ENCODE results near the gene SHCBP1L.
"Not testable (repeated sequence)": the region's sequence is repeated elsewhere in the genome, so short reads cannot be mapped to it uniquely, and the experiment has no call there.

SHCBP1L gene

GRCh38 chr1:182913401-182913800 lies 39.6 kb downstream of the SHCBP1L start:
- Histone ChIP-seq H3K27me3 (ENCODE audit: insufficient read depth, low read length, poor library complexity) (no peaks in the 10 kb centered on the region), H3K9me3 (ENCODE audit: insufficient read depth, low read length, severe bottlenecking) (no peaks in the 10 kb centered on the region), H3K36me3 (ENCODE audit: insufficient read depth, low read length) (no peaks in the 10 kb centered on the region), H3K4me1 (ENCODE audit: insufficient read depth, low read length) (no peaks in the 10 kb centered on the region), H3K4me3 (ENCODE audit: low read depth in 1 of 2, low read length in 2 of 2) (no peak overlapping the region), H2AFZ (ENCODE audit: low read depth, low read length) (no peak overlapping the region), H3K79me2 (ENCODE audit: insufficient read depth, low read length) (no peaks in the 10 kb centered on the region), H3K9ac (ENCODE audit: low read depth, low read length) (no peak overlapping the region), H4K20me1 (ENCODE audit: insufficient read depth, low read length) (no peaks in the 10 kb centered on the region), H3K4me2 (ENCODE audit: insufficient read depth, low read length) (no peak overlapping the region), H3K27ac (ENCODE audit: low read length) (no peak overlapping the region)
- ATAC-seq (ENCODE audit: insufficient read depth, low read depth) (no peak), DNase-seq (no peak)
- TF ChIP-seq EZH2 (IDR thresholded peaks at IDR 0.05; ENCODE audit: borderline replicate concordance, low read depth, low read length, severe bottlenecking) = no peak
- TF ChIP-seq CTCF (IDR thresholded peaks at IDR 0.05; ENCODE audit: borderline replicate concordance, extremely low read depth, low read length, poor library complexity, severe bottlenecking) = no peak

GRCh38 chr1:182910143-182910542 lies 42.8 kb downstream of the SHCBP1L start:
- no peak overlapping the region for H3K4me3 ChIP-seq (ENCODE audit: low read depth in 1 of 2, low read length in 2 of 2)
- DNase-seq (no peak), ATAC-seq (ENCODE audit: insufficient read depth, low read depth) (no peak)
- H3K9ac ChIP-seq (ENCODE audit: low read depth, low read length) = no peak overlapping the region
- no peak overlapping the region for H2AFZ ChIP-seq (ENCODE audit: low read depth, low read length)
- H3K36me3 ChIP-seq (ENCODE audit: insufficient read depth, low read length) = no peaks in the 10 kb centered on the region
- H3K27ac ChIP-seq (ENCODE audit: low read length) = no peak overlapping the region
- no peaks in the 10 kb centered on the region for H3K4me1 ChIP-seq (ENCODE audit: insufficient read depth, low read length)
- no peaks in the 10 kb centered on the region for H3K9me3 ChIP-seq (ENCODE audit: insufficient read depth, low read length, severe bottlenecking)
- TF ChIP-seq EZH2 (IDR thresholded peaks at IDR 0.05; ENCODE audit: borderline replicate concordance, low read depth, low read length, severe bottlenecking) = no peak
- TF ChIP-seq CTCF (IDR thresholded peaks at IDR 0.05; ENCODE audit: borderline replicate concordance, extremely low read depth, low read length, poor library complexity, severe bottlenecking) = peak; percentile 20
- H3K4me2 ChIP-seq (ENCODE audit: insufficient read depth, low read length) = no peak overlapping the region
- H3K79me2 ChIP-seq (ENCODE audit: insufficient read depth, low read length) = no peaks in the 10 kb centered on the region
- no peaks in the 10 kb centered on the region for H4K20me1 ChIP-seq (ENCODE audit: insufficient read depth, low read length)
- no peaks in the 10 kb centered on the region for H3K27me3 ChIP-seq (ENCODE audit: insufficient read depth, low read length, poor library complexity)

- no peaks in the 10 kb centered on the region for H4K20me1 ChIP-seq (ENCODE audit: insufficient read depth, low read length)
- H3K27me3 ChIP-seq (ENCODE audit: insufficient read depth, low read length, poor library complexity) = no peaks in the 10 kb centered on the region
- no peaks in the 10 kb centered on the region for H3K36me3 ChIP-seq (ENCODE audit: insufficient read depth, low read length)
- ATAC-seq (ENCODE audit: insufficient read depth, low read depth) (no peak), DNase-seq (no peak)
- TF ChIP-seq CTCF (IDR thresholded peaks at IDR 0.05; ENCODE audit: borderline replicate concordance, extremely low read depth, low read length, poor library complexity, severe bottlenecking) = no peak
- H3K9me3 ChIP-seq (ENCODE audit: insufficient read depth, low read length, severe bottlenecking) = no peaks in the 10 kb centered on the region
- H3K4me2 ChIP-seq (ENCODE audit: insufficient read depth, low read length) = no peak overlapping the region
- H3K4me1 ChIP-seq (ENCODE audit: insufficient read depth, low read length) = no peaks in the 10 kb centered on the region
- H2AFZ ChIP-seq (ENCODE audit: low read depth, low read length) = no peak overlapping the region
- no peak overlapping the region for H3K27ac ChIP-seq (ENCODE audit: low read length)
- no peak overlapping the region for H3K4me3 ChIP-seq (ENCODE audit: low read depth in 1 of 2, low read length in 2 of 2)
- H3K79me2 ChIP-seq (ENCODE audit: insufficient read depth, low read length) = no peaks in the 10 kb centered on the region
- no peak overlapping the region for H3K9ac ChIP-seq (ENCODE audit: low read depth, low read length)
These were observed 43.4 kb downstream of the SHCBP1L start for GRCh38 chr1:182909578-182909977.

- H3K4me3 ChIP-seq (ENCODE audit: low read depth in 1 of 2, low read length in 2 of 2) = no peak overlapping the region
- H2AFZ ChIP-seq (ENCODE audit: low read depth, low read length) = no peak overlapping the region
- no peak overlapping the region for H3K4me2 ChIP-seq (ENCODE audit: insufficient read depth, low read length)
- H3K4me1 ChIP-seq (ENCODE audit: insufficient read depth, low read length) = no peaks in the 10 kb centered on the region
- DNase-seq (no peak), ATAC-seq (ENCODE audit: insufficient read depth, low read depth) (no peak)
- no peak overlapping the region for H3K9ac ChIP-seq (ENCODE audit: low read depth, low read length)
- no peaks in the 10 kb centered on the region for H3K27me3 ChIP-seq (ENCODE audit: insufficient read depth, low read length, poor library complexity)
- H3K79me2 ChIP-seq (ENCODE audit: insufficient read depth, low read length) = no peaks in the 10 kb centered on the region
- no peaks in the 10 kb centered on the region for H4K20me1 ChIP-seq (ENCODE audit: insufficient read depth, low read length)
- no peak for TF ChIP-seq EZH2 (IDR thresholded peaks at IDR 0.05; ENCODE audit: borderline replicate concordance, low read depth, low read length, severe bottlenecking)
- TF ChIP-seq CTCF (IDR thresholded peaks at IDR 0.05; ENCODE audit: borderline replicate concordance, extremely low read depth, low read length, poor library complexity, severe bottlenecking) = no peak
- H3K36me3 ChIP-seq (ENCODE audit: insufficient read depth, low read length) = no peaks in the 10 kb centered on the region
- no peak overlapping the region for H3K27ac ChIP-seq (ENCODE audit: low read length)
- H3K9me3 ChIP-seq (ENCODE audit: insufficient read depth, low read length, severe bottlenecking) = no peaks in the 10 kb centered on the region
These were observed 47.6 kb downstream of the SHCBP1L start for GRCh38 chr1:182905321-182905720.

GRCh38 chr1:182901946-182902345 lies 51.0 kb downstream of the SHCBP1L start:
- H4K20me1 ChIP-seq (ENCODE audit: insufficient read depth, low read length); ATAC-seq (ENCODE audit: insufficient read depth, low read depth); H3K4me3 ChIP-seq (ENCODE audit: low read depth in 1 of 2, low read length in 2 of 2); H3K9ac ChIP-seq (ENCODE audit: low read depth, low read length); H3K9me3 ChIP-seq (ENCODE audit: insufficient read depth, low read length, severe bottlenecking); DNase-seq; H3K4me1 ChIP-seq (ENCODE audit: insufficient read depth, low read length); H3K79me2 ChIP-seq (ENCODE audit: insufficient read depth, low read length); H3K27ac ChIP-seq (ENCODE audit: low read length); H3K4me2 ChIP-seq (ENCODE audit: insufficient read depth, low read length); H3K27me3 ChIP-seq (ENCODE audit: insufficient read depth, low read length, poor library complexity); H2AFZ ChIP-seq (ENCODE audit: low read depth, low read length); H3K36me3 ChIP-seq (ENCODE audit: insufficient read depth, low read length): not testable (repeated sequence)
